ENCODE results near the gene CYB561.
A peak's percentile ranks its signal among the peaks of the same experiment; 100 is the strongest.
"Not testable (repeated sequence)": the region's sequence is repeated elsewhere in the genome, so short reads cannot be mapped to it uniquely, and the experiment has no call there.

Gene CYB561

GRCh38 chr17:63454357-63454756 lies 8.3 kb upstream of the CYB561 start:
- H3K4me1 ChIP-seq (ENCODE audit: control insufficient read depth, insufficient read depth, low read length); H3K4me3 ChIP-seq (ENCODE audit: low read length); H3K27ac ChIP-seq (ENCODE audit: low read depth, low read length); H3K9ac ChIP-seq (ENCODE audit: low read length); H3K27me3 ChIP-seq (ENCODE audit: control insufficient read depth, insufficient read depth, low read length); H3K36me3 ChIP-seq (ENCODE audit: control insufficient read depth, insufficient read depth, low read length): not testable (repeated sequence)

- no peaks in the 10 kb centered on the region for H3K27me3 ChIP-seq (ENCODE audit: control insufficient read depth, insufficient read depth, low read length)
- H3K4me3 ChIP-seq (ENCODE audit: low read length): no peak overlapping the region
- no peak overlapping the region for H3K9ac ChIP-seq (ENCODE audit: low read length)
- no peaks in the 10 kb centered on the region for H3K36me3 ChIP-seq (ENCODE audit: control insufficient read depth, insufficient read depth, low read length)
- no peak overlapping the region for H3K27ac ChIP-seq (ENCODE audit: low read depth, low read length)
- H3K4me1 ChIP-seq (ENCODE audit: control insufficient read depth, insufficient read depth, low read length): no peaks in the 10 kb centered on the region
These were observed 7.0 kb upstream of the CYB561 start for GRCh38 chr17:63452962-63453551.

- Histone ChIP-seq H3K9ac (ENCODE audit: low read length) (no peak overlapping the region), H3K4me1 (ENCODE audit: control insufficient read depth, insufficient read depth, low read length) (no peaks in the 10 kb centered on the region), H3K36me3 (ENCODE audit: control insufficient read depth, insufficient read depth, low read length) (no peaks in the 10 kb centered on the region), H3K27me3 (ENCODE audit: control insufficient read depth, insufficient read depth, low read length) (no peaks in the 10 kb centered on the region), H3K4me3 (ENCODE audit: low read length) (no peak overlapping the region), H3K27ac (ENCODE audit: low read depth, low read length) (no peak overlapping the region)
These were observed 6.2 kb upstream of the CYB561 start for GRCh38 chr17:63452046-63452961.

- Histone ChIP-seq H3K36me3 (ENCODE audit: control insufficient read depth, insufficient read depth, low read length) (no peaks in the 10 kb centered on the region), H3K4me1 (ENCODE audit: control insufficient read depth, insufficient read depth, low read length) (no peaks in the 10 kb centered on the region), H3K9ac (ENCODE audit: low read length) (no peak overlapping the region), H3K27me3 (ENCODE audit: control insufficient read depth, insufficient read depth, low read length) (no peaks in the 10 kb centered on the region), H3K27ac (ENCODE audit: low read depth, low read length) (no peak overlapping the region), H3K4me3 (ENCODE audit: low read length) (no peak overlapping the region)
These were observed 5.0 kb upstream of the CYB561 start for GRCh38 chr17:63451150-63451549.

- Histone ChIP-seq H3K4me3 (ENCODE audit: low read length) (no peak overlapping the region), H3K36me3 (ENCODE audit: control insufficient read depth, insufficient read depth, low read length) (no peaks in the 10 kb centered on the region), H3K27me3 (ENCODE audit: control insufficient read depth, insufficient read depth, low read length) (no peaks in the 10 kb centered on the region), H3K9ac (ENCODE audit: low read length) (no peak overlapping the region), H3K4me1 (ENCODE audit: control insufficient read depth, insufficient read depth, low read length) (no peaks in the 10 kb centered on the region), H3K27ac (ENCODE audit: low read depth, low read length) (no peak overlapping the region)
These were observed 4.4 kb upstream of the CYB561 start for GRCh38 chr17:63450551-63450950.

GRCh38 chr17:63448655-63449054 lies 2.5 kb upstream of the CYB561 start:
- Histone ChIP-seq H3K9ac (ENCODE audit: low read length) (no peak overlapping the region), H3K4me3 (ENCODE audit: low read length) (no peak overlapping the region), H3K4me1 (ENCODE audit: control insufficient read depth, insufficient read depth, low read length) (no peaks in the 10 kb centered on the region), H3K27me3 (ENCODE audit: control insufficient read depth, insufficient read depth, low read length) (no peaks in the 10 kb centered on the region), H3K27ac (ENCODE audit: low read depth, low read length) (no peak overlapping the region), H3K36me3 (ENCODE audit: control insufficient read depth, insufficient read depth, low read length) (no peaks in the 10 kb centered on the region)

- Histone ChIP-seq H3K4me1 (ENCODE audit: control insufficient read depth, insufficient read depth, low read length) (no peaks in the 10 kb centered on the region), H3K4me3 (ENCODE audit: low read length) (no peak overlapping the region), H3K9ac (ENCODE audit: low read length) (no peak overlapping the region), H3K27ac (ENCODE audit: low read depth, low read length) (no peak overlapping the region), H3K27me3 (ENCODE audit: control insufficient read depth, insufficient read depth, low read length) (no peaks in the 10 kb centered on the region), H3K36me3 (ENCODE audit: control insufficient read depth, insufficient read depth, low read length) (no peaks in the 10 kb centered on the region)
These were observed 1.4 kb upstream of the CYB561 start for GRCh38 chr17:63447471-63448009.

- Histone ChIP-seq H3K4me1 (ENCODE audit: control insufficient read depth, insufficient read depth, low read length) (no peaks in the 10 kb centered on the region), H3K27ac (ENCODE audit: low read depth, low read length) (peak overlapping the region; percentile 33), H3K27me3 (ENCODE audit: control insufficient read depth, insufficient read depth, low read length) (no peaks in the 10 kb centered on the region), H3K4me3 (ENCODE audit: low read length) (peak overlapping the region; percentile 72), H3K36me3 (ENCODE audit: control insufficient read depth, insufficient read depth, low read length) (no peaks in the 10 kb centered on the region), H3K9ac (ENCODE audit: low read length) (peak overlapping the region; percentile 58)
These were observed 806 bp upstream of the CYB561 start for GRCh38 chr17:63446753-63447470.

- H3K36me3 ChIP-seq (ENCODE audit: control insufficient read depth, insufficient read depth, low read length): no peaks in the 10 kb centered on the region
- H3K4me1 ChIP-seq (ENCODE audit: control insufficient read depth, insufficient read depth, low read length): no peaks in the 10 kb centered on the region
- no peak overlapping the region for H3K9ac ChIP-seq (ENCODE audit: low read length)
- H3K27ac ChIP-seq (ENCODE audit: low read depth, low read length): peak overlapping the region; percentile 3
- H3K27me3 ChIP-seq (ENCODE audit: control insufficient read depth, insufficient read depth, low read length): no peaks in the 10 kb centered on the region
- peak overlapping the region; percentile 72 for H3K4me3 ChIP-seq (ENCODE audit: low read length)
These were observed 544 bp downstream of the CYB561 start for GRCh38 chr17:63445571-63445953.

- no peak overlapping the region for H3K27ac ChIP-seq (ENCODE audit: low read depth, low read length)
- H3K4me1 ChIP-seq (ENCODE audit: control insufficient read depth, insufficient read depth, low read length): no peaks in the 10 kb centered on the region
- H3K9ac ChIP-seq (ENCODE audit: low read length): no peak overlapping the region
- H3K4me3 ChIP-seq (ENCODE audit: low read length): peak overlapping the region; percentile 72
- H3K27me3 ChIP-seq (ENCODE audit: control insufficient read depth, insufficient read depth, low read length): no peaks in the 10 kb centered on the region
- no peaks in the 10 kb centered on the region for H3K36me3 ChIP-seq (ENCODE audit: control insufficient read depth, insufficient read depth, low read length)
These were observed 1.0 kb downstream of the CYB561 start for GRCh38 chr17:63445065-63445464.

GRCh38 chr17:63444457-63444856 lies 1.6 kb downstream of the CYB561 start:
- Histone ChIP-seq H3K27ac (ENCODE audit: low read depth, low read length) (no peak overlapping the region), H3K36me3 (ENCODE audit: control insufficient read depth, insufficient read depth, low read length) (no peaks in the 10 kb centered on the region), H3K4me3 (ENCODE audit: low read length) (no peak overlapping the region), H3K9ac (ENCODE audit: low read length) (no peak overlapping the region), H3K4me1 (ENCODE audit: control insufficient read depth, insufficient read depth, low read length) (no peaks in the 10 kb centered on the region), H3K27me3 (ENCODE audit: control insufficient read depth, insufficient read depth, low read length) (no peaks in the 10 kb centered on the region)

GRCh38 chr17:63443053-63443452 lies 3.1 kb downstream of the CYB561 start:
- Histone ChIP-seq H3K4me3 (ENCODE audit: low read length) (no peak overlapping the region), H3K27me3 (ENCODE audit: control insufficient read depth, insufficient read depth, low read length) (no peaks in the 10 kb centered on the region), H3K36me3 (ENCODE audit: control insufficient read depth, insufficient read depth, low read length) (no peaks in the 10 kb centered on the region), H3K9ac (ENCODE audit: low read length) (no peak overlapping the region), H3K27ac (ENCODE audit: low read depth, low read length) (no peak overlapping the region), H3K4me1 (ENCODE audit: control insufficient read depth, insufficient read depth, low read length) (no peaks in the 10 kb centered on the region)
